B cell (primary cell): ENCODE results near the gene MICU1.

ENCODE experiments used
- EZH2 ChIP-seq: IDR thresholded peaks from 2 replicates; pipeline ENCODE4 v1.6.1; 2012; ENCODE audit warnings: borderline replicate concordance, low read depth, mild to moderate bottlenecking, moderate library complexity, low read length; ENCODE audit not compliant: insufficient read depth, poor library complexity, severe bottlenecking
- TF ChIP-seq, protein P1 (sequence below): fragments of 200-600 bp; IDR thresholded peaks from one replicate; pipeline ENCODE4 v1.8.0; 2022; ENCODE audit warnings: antibody characterized with exemption, mild to moderate bottlenecking

DNA sequence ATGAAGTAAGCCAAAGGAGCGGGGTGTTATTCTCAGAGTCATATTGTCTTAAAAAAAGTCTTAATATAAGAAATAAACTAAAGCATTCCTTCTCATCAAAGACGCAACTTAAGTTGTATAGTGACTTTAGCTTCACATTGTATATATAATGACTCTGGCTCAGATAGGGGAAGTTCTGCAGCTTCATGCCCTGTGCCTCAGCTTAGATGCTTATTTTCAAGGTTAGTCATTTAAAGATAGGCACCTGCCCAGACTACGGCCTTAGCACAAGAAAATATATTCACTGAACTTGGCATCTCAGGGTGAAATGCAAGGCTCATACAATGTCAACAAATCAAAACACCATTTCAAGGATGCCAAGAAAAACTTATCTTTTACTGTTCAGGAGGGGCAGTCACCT lies 218.4 kb downstream of the MICU1 start:
- TF ChIP-seq, protein P1, sequence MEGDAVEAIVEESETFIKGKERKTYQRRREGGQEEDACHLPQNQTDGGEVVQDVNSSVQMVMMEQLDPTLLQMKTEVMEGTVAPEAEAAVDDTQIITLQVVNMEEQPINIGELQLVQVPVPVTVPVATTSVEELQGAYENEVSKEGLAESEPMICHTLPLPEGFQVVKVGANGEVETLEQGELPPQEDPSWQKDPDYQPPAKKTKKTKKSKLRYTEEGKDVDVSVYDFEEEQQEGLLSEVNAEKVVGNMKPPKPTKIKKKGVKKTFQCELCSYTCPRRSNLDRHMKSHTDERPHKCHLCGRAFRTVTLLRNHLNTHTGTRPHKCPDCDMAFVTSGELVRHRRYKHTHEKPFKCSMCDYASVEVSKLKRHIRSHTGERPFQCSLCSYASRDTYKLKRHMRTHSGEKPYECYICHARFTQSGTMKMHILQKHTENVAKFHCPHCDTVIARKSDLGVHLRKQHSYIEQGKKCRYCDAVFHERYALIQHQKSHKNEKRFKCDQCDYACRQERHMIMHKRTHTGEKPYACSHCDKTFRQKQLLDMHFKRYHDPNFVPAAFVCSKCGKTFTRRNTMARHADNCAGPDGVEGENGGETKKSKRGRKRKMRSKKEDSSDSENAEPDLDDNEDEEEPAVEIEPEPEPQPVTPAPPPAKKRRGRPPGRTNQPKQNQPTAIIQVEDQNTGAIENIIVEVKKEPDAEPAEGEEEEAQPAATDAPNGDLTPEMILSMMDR: no peak
- TF ChIP-seq EZH2: no peak
